Thoracic aorta (tissue), 2 donors: ENCODE data around the gene HVCN1. TPM values are rescaled to one million over a fixed set of nuclear protein-coding genes. Genes with fewer than 3 reads are reported as not detected.

Source experiments
- ATAC-seq: fragments of 150-250 bp; one replicate; pipeline ENCODE4 v1.8.0; 2017; ENCODE audit warnings: low read depth; ENCODE audit not compliant: insufficient number of reproducible peaks, low FRiP score
- DNase-seq: peaks from one replicate; pipeline ENCODE4 v3.0.0-alpha.2; 2020; ENCODE audit warnings: low spot score
- H3K27ac ChIP-seq, 2 donors: fragments of 200-600 bp; sonication (generic); 1 replicate in 1 of 2; 2 replicates in 1 of 2; pipeline ENCODE4 v1.5.1; 2016; ENCODE audit warnings: mild to moderate bottlenecking in 2 of 2, moderate library complexity in 2 of 2
- H3K27me3 ChIP-seq: fragments of 200-600 bp; sonication (generic); replicated peaks from 2 replicates; pipeline ENCODE4 v1.6.0; 2016; ENCODE audit warnings: mild to moderate bottlenecking; ENCODE audit not compliant: insufficient read depth
- H3K36me3 ChIP-seq: fragments of 200-600 bp; sonication (generic); one replicate; pipeline ENCODE4 v1.5.1; 2016
- H3K4me1 ChIP-seq, 2 donors: fragments of 200-600 bp; sonication (generic); 1 replicate in 1 of 2; 2 replicates in 1 of 2; pipeline versions ENCODE4 v1.5.1 to v1.6.0; 2016; ENCODE audit warnings: low read depth in 2 of 2, mild to moderate bottlenecking in 1 of 2; ENCODE audit not compliant: control insufficient read depth in 1 of 2
- H3K4me3 ChIP-seq: fragments of 200-600 bp; sonication (generic); 2 replicates; pipeline ENCODE4 v1.5.1; 2016; ENCODE audit warnings: mild to moderate bottlenecking
- H3K9me3 ChIP-seq: fragments of 200-600 bp; sonication (generic); 2 replicates; pipeline ENCODE4 v1.5.1; 2016
- CTCF ChIP-seq: fragments of 200-600 bp; sonication (generic); IDR thresholded peaks from one replicate; pipeline ENCODE4 v1.5.1; 2019; ENCODE audit warnings: antibody characterized with exemption
- total RNA-seq, 2 donors: library from RNA; depleted of rRNA; stranded (reverse); fragments of >200 nt; gene quantifications; one replicate each; pipeline versions ENCODE4 v1.1.0 to v1.2.3, GENCODE V29; 2016

The HVCN1 gene
- total RNA-seq, 2 donors from 2014 or later, result 12.3 to 14.5 TPM

- no peaks in the 10 kb centered on the region for H3K4me1 ChIP-seq
- H3K27me3 ChIP-seq, result no peaks in the 10 kb centered on the region
- no peak for TF ChIP-seq CTCF
- peaks cover 3% of the 10 kb centered on the region for H3K9me3 ChIP-seq
- no peak overlapping the region for H3K4me3 ChIP-seq
- no peak overlapping the region for H3K27ac ChIP-seq
- no peaks in the 10 kb centered on the region for H3K36me3 ChIP-seq
- DNase-seq, result no peak
- ATAC-seq, result no peak
Measured at GRCh38 chr12:110667671-110668070, 21.2 kb downstream of the HVCN1 start.

DNA sequence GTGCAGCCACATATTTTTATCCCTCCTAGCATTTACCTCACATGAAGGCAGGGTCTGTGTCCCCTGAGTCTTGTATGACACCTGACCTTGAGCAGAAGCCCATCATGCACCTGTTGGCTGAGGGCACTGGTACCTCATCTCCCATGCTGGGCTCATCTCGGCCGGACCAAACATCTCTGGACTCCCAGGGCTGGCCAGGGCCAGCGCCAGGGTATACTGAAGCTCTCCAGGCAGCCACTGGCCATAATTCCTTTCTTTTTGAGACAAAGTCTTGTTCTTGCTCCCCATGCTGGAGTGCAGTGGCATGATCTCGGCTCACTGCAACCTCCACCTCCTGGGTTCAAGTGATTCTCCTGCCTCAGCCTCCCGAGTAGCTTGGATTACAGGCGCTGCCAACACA, 22.0 kb downstream of the HVCN1 start:
- DNase-seq (no peak), ATAC-seq (no peak)
- Histone ChIP-seq H3K27ac (no peak overlapping the region), H3K27me3 (no peaks in the 10 kb centered on the region), H3K36me3 (no peaks in the 10 kb centered on the region), H3K9me3 (peaks cover 3% of the 10 kb centered on the region), H3K4me3 (no peak overlapping the region), H3K4me1 (no peaks in the 10 kb centered on the region)
- no peak for TF ChIP-seq CTCF

GRCh38 chr12:110661337-110661972, 27.5 kb downstream of the HVCN1 start:
- no peak overlapping the region for H3K27ac ChIP-seq
- DNase-seq, result no peak
- peaks cover 3% of the 10 kb centered on the region for H3K9me3 ChIP-seq
- ATAC-seq, result no peak
- no peak for TF ChIP-seq CTCF
- H3K36me3 ChIP-seq, result no peaks in the 10 kb centered on the region
- no peaks in the 10 kb centered on the region for H3K4me1 ChIP-seq
- no peaks in the 10 kb centered on the region for H3K27me3 ChIP-seq
- H3K4me3 ChIP-seq, result peak overlapping the region; percentile 25

DNA sequence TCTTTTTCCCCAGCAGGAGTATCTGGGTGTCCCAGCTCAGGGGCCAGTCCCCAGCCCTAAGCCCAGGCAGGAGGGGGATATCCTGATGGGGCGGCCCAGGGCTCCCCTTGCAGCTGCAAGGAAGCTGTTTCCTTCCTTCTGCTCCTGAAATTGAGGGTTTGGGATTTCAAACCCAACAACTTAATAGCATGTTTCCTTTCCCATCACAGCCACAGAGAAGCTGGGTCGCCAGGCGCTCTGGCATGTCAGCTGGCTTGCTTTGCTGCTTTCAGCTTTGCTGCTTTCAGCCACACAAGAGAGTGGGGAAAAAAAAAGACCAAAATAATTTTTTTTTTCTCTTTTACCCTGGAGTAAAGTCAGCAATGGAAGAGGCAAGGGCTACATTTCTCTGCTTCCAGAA, 30.0 kb downstream of the HVCN1 start:
- no peaks in the 10 kb centered on the region for H3K36me3 ChIP-seq
- no peak for TF ChIP-seq CTCF
- H3K27ac ChIP-seq, result no peak overlapping the region
- H3K4me1 ChIP-seq, result no peaks in the 10 kb centered on the region
- no peak for DNase-seq
- no peaks in the 10 kb centered on the region for H3K27me3 ChIP-seq
- no peaks in the 10 kb centered on the region for H3K9me3 ChIP-seq
- H3K4me3 ChIP-seq, result no peak overlapping the region
- no peak for ATAC-seq

GRCh38 chr12:110658242-110658641, 30.7 kb downstream of the HVCN1 start:
- no peak for DNase-seq
- Histone ChIP-seq H3K27me3 (no peaks in the 10 kb centered on the region), H3K27ac (no peak overlapping the region), H3K4me1 (no peaks in the 10 kb centered on the region), H3K9me3 (no peaks in the 10 kb centered on the region), H3K4me3 (no peak overlapping the region), H3K36me3 (no peaks in the 10 kb centered on the region)
- TF ChIP-seq CTCF, result no peak
- ATAC-seq, result no peak
